Right cardiac atrium (tissue), 5 donors: ENCODE measurements around the gene FRAS1. TPM values are rescaled to one million over a fixed set of nuclear protein-coding genes. Genes with fewer than 3 reads are reported as not detected.

Experiments used
- ATAC-seq, 2 donors: fragments of 200-7000 bp; cut with Tn5 transposase; one replicate each; pipeline versions ENCODE4 v1.8.0 to v1.9.1; 2020; ENCODE audit warnings: moderate library complexity in 2 of 2, mild to moderate bottlenecking in 1 of 2
- DNase-seq, 3 donors: peaks; one replicate each; pipeline ENCODE4 v3.0.0-alpha.2; 2020
- H3K27ac ChIP-seq: one replicate; pipeline ENCODE4 v1.5.1; 2013; ENCODE audit warnings: mild to moderate bottlenecking, low read length, control low read depth, moderate library complexity
- H3K27me3 ChIP-seq: one replicate; pipeline ENCODE4 v1.6.1; 2013; ENCODE audit not compliant: control insufficient read depth, insufficient read depth
- H3K4me1 ChIP-seq: one replicate; pipeline ENCODE4 v1.6.1; 2013; ENCODE audit warnings: low read length; ENCODE audit not compliant: control insufficient read depth, insufficient read depth
- H3K4me3 ChIP-seq: one replicate; pipeline ENCODE4 v1.5.1; 2013; ENCODE audit warnings: low read length, control low read depth
- H3K9me3 ChIP-seq: one replicate; pipeline ENCODE4 v1.6.1; 2013; ENCODE audit warnings: low read length; ENCODE audit not compliant: control insufficient read depth
- WGBS: extraction: QIAGEN DNeasy Blood & Tissue Kit; methylation state at CpG from one replicate; pipeline ENCODE4 v1.1.7; 2013; 5-methylcytosine and 5-hydroxymethylcytosine counted together
- intact Hi-C, 4 donors: fragments of 100-400 bp; cut with DNase I; formaldehyde crosslinking; loops; one replicate each; pipeline versions ENCODE4 v1.11.0 to v1.14.0; 2022 to 2023
- polyA plus RNA-seq: library from polyadenylated mRNA; stranded (reverse); fragments of 200-250 nt; gene quantifications from one replicate; pipeline ENCODE4 v1.2.3, GENCODE V29; 2013
- total RNA-seq, 4 donors: library from RNA; stranded (reverse); fragmentation: NEBNext Ultra II Directional; extraction: Animal tissue kit (Norgen Biotek cat#: 25700); gene quantifications; one replicate each; pipeline ENCODE4 v1.2.1, GENCODE V29; 2021
- donor health status: healthy with polysubstance abuse.
- donor health status: DM: no; HTN: yes; CAD: no.
- donor health status: DM: no; HTN: no; CAD: no.
- donor health status: DM: no; HTN: yes; CAD: no; lungs with severe emphysema.
- donor health status: DM: yes; HTN: yes; CAD: no.

FRAS1 gene
- total and polyA plus RNA-seq, 5 donors, result 1.1 to 7.9 (median 5.1) TPM

DNA sequence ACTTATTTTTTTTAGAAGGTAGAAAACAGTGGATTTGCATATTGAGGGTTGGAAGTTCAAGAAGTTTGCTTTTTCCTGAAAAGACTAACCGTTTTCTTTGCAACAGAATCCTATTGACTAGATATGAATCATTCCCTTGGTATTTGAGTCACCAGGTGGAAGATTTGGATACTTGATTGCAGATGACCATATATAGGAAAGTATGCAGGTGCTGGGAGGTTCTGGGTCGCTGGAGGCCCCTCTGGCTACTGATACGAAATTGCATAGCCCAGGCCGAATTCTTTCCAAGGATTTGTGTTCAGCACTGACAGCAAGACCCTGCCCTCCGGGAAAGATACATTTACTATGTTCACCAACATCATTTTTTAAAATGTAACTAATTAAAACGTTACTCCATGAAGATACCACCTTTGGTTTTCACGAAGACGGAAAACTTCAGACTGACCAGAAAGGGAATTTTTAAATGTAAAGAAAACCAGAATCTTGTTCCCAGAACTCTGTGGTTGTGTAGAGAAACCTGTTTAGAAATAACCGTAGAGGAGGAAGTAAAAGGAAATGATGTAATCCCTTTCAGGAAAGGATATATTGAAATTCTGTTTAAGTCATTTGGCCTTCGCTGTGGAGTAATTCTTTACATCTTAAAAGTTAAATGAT, 495.4 kb downstream of the FRAS1 start:
- Histone ChIP-seq H3K9me3 (no peaks in the 10 kb centered on the region), H3K4me3 (peak overlapping the region; percentile 56), H3K27ac (peak overlapping the region; percentile 42), H3K4me1 (no peaks in the 10 kb centered on the region), H3K27me3 (no peaks in the 10 kb centered on the region)
- DNase-seq (no peak), ATAC-seq (peak in 1 of 2 donors; percentile 10)
- 64% methylated on average over 10 of the region's 10 CpGs for WGBS
- intact Hi-C loops, result no loop called here

DNA sequence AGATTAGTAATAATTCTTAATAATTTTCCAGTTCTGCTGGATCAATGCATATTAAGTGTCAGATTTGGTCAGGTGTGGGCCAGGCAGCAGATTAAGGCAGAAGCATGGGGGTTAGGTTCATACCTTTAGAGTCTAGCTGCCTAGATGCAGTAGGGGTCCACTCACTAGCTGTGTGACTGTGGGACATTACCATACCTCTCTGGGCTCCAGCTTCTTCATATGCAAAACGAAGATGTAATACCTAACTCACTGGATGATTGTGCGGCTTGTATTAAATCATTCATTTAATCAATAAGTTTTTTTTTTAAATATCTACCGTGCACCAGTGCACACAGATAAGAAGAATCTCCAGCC, 495.9 kb downstream of the FRAS1 start:
- 80% methylated on average over 3 of the region's 3 CpGs for WGBS
- Histone ChIP-seq H3K27ac (peak overlapping the region; percentile 57), H3K4me3 (peak overlapping the region; percentile 56), H3K27me3 (no peaks in the 10 kb centered on the region), H3K4me1 (no peaks in the 10 kb centered on the region), H3K9me3 (no peaks in the 10 kb centered on the region)
- DNase-seq (no peak), ATAC-seq (no peak)
- intact Hi-C loops, result no loop called here

DNA sequence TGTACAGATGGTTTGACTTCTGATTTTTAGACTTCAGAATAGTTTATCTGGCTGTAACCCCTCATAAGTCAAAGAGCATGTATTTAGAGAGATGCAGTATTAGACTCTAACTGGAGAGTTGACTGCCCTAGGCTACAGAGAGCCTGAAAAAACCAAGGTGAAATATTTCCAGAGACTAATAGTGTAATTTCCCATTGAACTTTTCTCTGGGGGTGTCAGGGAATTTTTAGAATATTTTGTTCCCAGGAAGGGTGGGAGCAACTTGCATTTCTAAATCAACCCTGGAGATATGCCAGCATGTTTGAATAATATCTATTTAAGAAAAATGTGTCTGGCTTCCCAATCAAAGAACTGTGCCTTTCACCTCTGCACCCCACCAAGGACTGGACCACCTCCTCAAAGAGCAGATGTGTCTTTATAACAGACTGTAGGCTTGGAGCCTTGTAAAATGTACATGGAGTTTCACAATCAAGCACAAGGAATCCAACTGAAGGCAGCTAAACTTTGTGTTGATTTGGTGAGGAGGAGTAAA, 496.5 kb downstream of the FRAS1 start:
- intact Hi-C loops, result no loop called here
- H3K27me3 ChIP-seq, result no peaks in the 10 kb centered on the region
- no peaks in the 10 kb centered on the region for H3K9me3 ChIP-seq
- H3K4me3 ChIP-seq, result no peak overlapping the region
- peak overlapping the region; percentile 40 for H3K27ac ChIP-seq
- DNase-seq, result no peak
- H3K4me1 ChIP-seq, result no peaks in the 10 kb centered on the region
- ATAC-seq, result peak; percentile 13 to 47

DNA sequence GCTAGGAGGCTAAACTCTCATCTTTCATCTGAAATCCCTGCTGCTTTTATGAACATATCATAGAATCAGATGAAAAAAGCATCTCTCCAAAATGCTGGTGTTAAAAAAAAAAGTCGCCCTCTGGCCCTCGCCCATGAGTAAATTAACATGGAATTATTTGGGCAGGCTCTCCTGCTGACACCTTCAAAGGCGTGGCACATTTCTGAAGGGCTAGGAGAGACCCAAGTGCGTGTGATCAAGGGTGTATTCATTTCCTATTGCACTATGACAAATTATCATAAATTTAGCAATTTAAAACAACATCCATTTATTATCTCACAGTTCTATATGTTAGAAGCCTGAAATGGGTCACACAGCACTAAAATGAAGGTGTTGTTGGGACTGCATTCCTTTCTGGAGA, 499.5 kb downstream of the FRAS1 start:
- ATAC-seq, result no peak
- Histone ChIP-seq H3K27ac (no peak overlapping the region), H3K4me3 (no peak overlapping the region), H3K27me3 (no peaks in the 10 kb centered on the region), H3K9me3 (no peaks in the 10 kb centered on the region), H3K4me1 (peaks cover 11% of the 10 kb centered on the region)
- 93% methylated on average over 4 of the region's 4 CpGs for WGBS
- intact Hi-C loops, result no loop called here
- DNase-seq, result no peak

DNA sequence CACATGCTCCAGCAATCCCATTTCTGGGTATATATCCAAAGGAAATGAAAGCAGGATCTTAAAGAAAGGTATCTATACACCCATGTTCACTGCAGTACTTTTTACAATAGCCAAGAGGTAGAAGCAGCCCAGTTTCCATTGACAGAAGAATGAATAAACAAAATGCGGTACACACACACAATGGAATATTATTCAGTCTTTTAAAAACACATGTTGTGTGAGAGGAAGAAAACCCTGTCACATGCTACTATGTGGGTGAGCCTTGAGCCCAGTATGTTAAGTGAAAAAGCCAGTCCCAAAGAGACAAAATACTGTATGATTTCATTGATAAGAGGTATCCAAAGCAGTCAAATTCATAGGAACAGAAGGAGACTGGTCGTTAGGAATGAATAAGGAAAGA, 500.7 kb downstream of the FRAS1 start:
- no peak overlapping the region for H3K4me3 ChIP-seq
- ATAC-seq, result no peak
- no peak for DNase-seq
- H3K27ac ChIP-seq, result no peak overlapping the region
- peaks cover 13% of the 10 kb centered on the region for H3K4me1 ChIP-seq
- WGBS, result 60% methylated on average over 2 of the region's 2 CpGs
- no peaks in the 10 kb centered on the region for H3K9me3 ChIP-seq
- intact Hi-C loops, result no loop called here
- no peaks in the 10 kb centered on the region for H3K27me3 ChIP-seq

DNA sequence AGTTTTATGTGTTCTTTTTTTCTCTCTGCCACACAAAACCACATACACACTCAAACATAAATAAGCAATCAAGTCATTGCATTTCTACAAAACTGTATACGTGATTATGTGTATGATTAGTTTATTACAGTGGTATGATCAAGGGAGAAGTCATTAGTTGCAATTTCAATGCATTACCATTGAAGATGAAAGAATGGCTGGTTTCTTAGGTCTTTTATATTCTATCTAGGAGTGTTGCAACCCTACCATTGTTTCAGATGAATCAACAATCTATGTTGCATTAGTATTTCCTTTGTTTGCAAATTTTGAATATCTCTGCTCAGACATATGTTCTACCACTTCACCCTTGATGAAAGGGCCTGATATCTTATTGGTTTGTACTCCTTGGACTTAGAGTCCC, 501.3 kb downstream of the FRAS1 start:
- intact Hi-C loops, result no loop called here
- H3K27ac ChIP-seq, result no peak overlapping the region

DNA sequence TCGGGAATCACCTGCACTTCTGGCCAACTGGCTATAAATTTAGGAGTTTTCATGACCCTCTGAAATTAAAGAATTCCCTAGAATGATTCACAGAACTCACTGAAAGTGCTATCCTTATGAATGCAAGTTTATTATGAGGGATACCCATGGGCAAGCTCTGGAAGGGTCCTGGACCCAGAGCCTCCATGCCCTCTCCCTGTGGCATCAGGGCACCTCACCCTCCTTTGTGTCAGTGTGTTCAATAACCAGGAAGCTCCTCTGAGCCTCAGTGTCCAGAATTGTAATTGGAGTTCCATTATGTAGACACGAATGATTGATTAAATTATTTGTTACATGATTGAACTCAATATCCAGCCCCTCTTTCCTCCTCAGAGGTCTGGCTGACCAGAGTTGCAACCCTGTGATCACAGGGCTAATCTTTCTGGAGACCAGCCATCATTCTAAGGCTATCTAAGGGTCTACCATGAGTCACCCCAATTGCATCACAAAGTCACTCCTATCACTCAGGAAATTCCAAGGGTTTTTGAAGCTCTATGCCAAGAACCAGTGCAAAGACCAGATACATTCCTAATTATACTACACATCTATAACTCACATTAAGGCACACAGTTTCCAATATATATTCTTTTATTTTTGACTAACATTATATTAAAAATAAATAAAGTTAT, 503.3 kb downstream of the FRAS1 start:
- no peaks in the 10 kb centered on the region for H3K9me3 ChIP-seq
- H3K4me1 ChIP-seq, result peaks cover 13% of the 10 kb centered on the region
- no peak overlapping the region for H3K4me3 ChIP-seq
- H3K27ac ChIP-seq, result peak overlapping the region; percentile 43
- DNase-seq (no peak), ATAC-seq (peak; percentile 87 to 94)
- intact Hi-C loops, result no loop called here
- 65% methylated on average over 2 of the region's 2 CpGs for WGBS
- H3K27me3 ChIP-seq, result no peaks in the 10 kb centered on the region

More for the DNA sequence above, 501.3 kb downstream of the FRAS1 start:
- Histone ChIP-seq H3K4me3 (no peak overlapping the region), H3K9me3 (no peaks in the 10 kb centered on the region), H3K27me3 (no peaks in the 10 kb centered on the region), H3K4me1 (peaks cover 13% of the 10 kb centered on the region)
- no peak for DNase-seq
- 84% methylated on average over 1 of the region's 1 CpG for WGBS
- no peak for ATAC-seq

DNA sequence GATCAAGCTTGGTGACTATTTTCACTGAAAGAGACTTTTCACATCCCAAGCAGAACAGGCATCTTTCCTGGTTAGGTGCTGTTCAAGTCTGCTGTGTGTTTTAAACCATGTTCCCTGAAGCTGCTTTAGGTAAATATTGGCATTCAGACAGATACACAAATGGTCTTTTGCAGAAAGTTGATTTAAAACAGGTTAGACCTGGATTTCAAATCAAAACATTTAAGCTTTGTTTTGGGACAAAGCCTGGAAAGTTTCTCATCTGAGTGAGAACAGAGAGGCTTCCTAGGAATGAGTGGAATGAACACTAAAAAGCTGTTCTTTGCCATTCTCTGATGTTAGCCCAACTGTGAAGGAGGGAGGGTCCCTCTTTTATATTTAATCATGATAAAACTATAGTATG, 504.6 kb downstream of the FRAS1 start:
- Histone ChIP-seq H3K9me3 (no peaks in the 10 kb centered on the region), H3K4me3 (no peak overlapping the region), H3K27me3 (no peaks in the 10 kb centered on the region), H3K27ac (no peak overlapping the region), H3K4me1 (peaks cover 15% of the 10 kb centered on the region)
- DNase-seq, result no peak
- intact Hi-C loops, result no loop called here
- no peak for ATAC-seq

DNA sequence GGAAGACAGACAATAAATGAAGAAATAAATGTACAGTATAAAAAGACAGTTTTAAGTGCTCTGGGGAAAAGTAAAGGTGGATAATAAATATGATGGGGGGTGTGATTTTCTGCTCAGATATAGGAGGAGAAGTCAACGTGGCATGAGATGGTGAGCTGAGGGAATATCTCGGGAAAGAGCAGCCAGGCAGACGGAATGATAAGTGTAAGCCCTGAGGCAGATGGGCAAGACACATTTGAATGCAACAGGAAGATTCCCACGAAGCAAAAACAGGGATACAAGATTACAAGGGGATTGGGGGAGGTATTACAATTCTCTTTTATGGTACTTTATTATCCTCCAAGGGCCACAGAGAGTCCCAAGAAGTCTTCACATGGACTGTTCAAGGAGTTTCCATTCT, 505.6 kb downstream of the FRAS1 start:
- DNase-seq (no peak), ATAC-seq (no peak)
- intact Hi-C loops, result no loop called here
- Histone ChIP-seq H3K9me3 (no peaks in the 10 kb centered on the region), H3K4me1 (peaks cover 18% of the 10 kb centered on the region), H3K4me3 (no peak overlapping the region), H3K27ac (no peak overlapping the region), H3K27me3 (no peaks in the 10 kb centered on the region)
- WGBS, result 71% methylated on average over 4 of the region's 4 CpGs

DNA sequence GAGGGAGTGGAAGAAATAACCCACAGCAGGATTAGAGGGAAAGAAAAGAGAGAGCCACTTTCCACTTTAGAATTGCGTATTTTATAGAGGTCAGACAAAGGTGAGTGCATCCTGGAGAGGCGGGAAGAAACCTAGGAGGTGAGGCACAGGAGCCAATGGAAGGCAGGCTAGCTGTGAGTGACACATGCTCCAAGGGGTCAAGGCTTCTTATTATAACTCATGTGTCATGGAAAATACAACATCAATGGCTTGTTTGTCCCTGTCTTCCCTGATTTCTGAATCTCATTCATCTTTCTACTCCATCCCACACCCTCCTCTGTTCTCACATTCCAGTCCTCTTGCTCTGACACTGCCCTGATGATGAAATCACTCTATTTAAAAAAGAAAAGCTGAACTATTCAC, 508.8 kb downstream of the FRAS1 start:
- intact Hi-C loops, result no loop called here
- H3K4me1 ChIP-seq, result peaks cover 15% of the 10 kb centered on the region
- ATAC-seq, result peak; percentile 68 to 71
- no peak for DNase-seq
- WGBS, result 90% methylated on average over 2 of the region's 2 CpGs
- no peaks in the 10 kb centered on the region for H3K27me3 ChIP-seq
- H3K27ac ChIP-seq, result no peak overlapping the region
- H3K9me3 ChIP-seq, result no peaks in the 10 kb centered on the region
- no peak overlapping the region for H3K4me3 ChIP-seq

DNA sequence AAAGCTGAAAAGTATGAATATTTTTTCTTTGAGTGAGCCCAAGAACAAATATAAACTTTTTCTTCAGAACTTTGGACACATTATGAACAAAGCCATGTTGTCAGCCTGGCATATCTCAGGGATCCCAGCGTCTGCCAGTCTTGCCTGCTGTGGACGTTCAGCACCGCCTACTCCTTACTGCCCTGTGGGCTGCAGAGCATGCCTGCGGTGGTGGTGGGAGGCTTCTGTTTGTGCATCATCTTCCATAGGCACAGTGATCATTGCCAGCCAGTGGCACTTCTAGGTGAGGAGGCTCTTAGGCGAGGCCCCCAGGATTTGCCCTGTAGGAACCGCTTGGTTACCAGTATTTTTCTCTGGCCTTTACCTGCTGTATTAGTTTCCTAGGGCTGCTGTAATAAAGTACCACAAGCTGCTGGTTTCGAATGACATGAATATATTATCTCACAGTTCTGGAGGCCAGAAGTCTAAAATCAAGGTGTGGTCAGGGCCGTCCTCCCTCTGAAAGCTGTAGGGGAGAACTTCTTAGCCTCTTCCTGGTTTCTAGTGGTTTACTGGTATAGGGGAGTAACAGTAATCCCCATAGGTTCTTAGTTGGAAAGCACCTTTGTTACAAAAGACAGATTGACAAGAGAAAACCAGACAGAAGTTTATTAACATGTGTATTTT, 509.8 kb downstream of the FRAS1 start:
- Histone ChIP-seq H3K4me3 (no peak overlapping the region), H3K27ac (peak overlapping the region; percentile 70), H3K27me3 (no peaks in the 10 kb centered on the region), H3K9me3 (no peaks in the 10 kb centered on the region), H3K4me1 (peaks cover 10% of the 10 kb centered on the region)
- 85% methylated on average over 8 of the region's 8 CpGs for WGBS
- DNase-seq (peak in 1 of 3 donors; percentile 33), ATAC-seq (peak in 1 of 2 donors; percentile 22)
- intact Hi-C loops, result no loop called here
